ENCODE data around the gene SREK1.

SREK1 gene

DNA sequence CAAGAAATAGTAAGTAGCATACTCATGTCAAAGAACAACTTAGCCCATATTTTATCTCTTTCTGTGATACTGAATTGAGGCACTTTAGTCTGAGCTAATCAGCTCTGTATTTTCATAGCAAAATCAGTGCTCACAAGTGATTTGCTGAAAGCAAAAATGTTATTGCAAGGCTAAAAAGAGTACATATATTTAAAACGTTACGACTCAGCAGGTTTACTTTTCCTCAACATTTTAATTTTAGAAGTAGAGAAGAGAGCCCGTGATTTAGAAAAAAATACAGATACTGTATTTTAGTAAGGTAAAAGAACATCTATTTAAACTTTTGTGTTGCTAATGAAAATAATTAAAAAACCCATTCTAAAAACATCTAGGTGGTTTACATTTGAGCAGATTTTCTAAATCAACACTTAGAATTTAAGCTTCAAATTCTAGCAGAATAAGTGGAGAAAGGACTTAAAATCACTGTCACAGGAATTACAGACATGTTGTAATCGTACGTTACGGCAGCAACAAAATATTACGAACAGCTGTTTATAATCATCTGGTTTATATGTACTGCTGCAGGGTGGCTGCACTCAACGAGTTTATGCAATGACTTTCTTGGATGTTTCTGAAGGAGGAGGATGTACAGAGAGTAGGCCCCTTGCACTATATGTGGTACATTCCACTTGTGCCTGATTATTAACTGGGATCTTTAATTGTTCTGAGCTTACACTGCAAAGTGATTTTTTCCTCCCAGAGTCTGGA is 20.1 kb downstream of the SREK1 start:
- DNase-seq (ENCODE audit: low read depth in 2 of 2): no peak

DNA sequence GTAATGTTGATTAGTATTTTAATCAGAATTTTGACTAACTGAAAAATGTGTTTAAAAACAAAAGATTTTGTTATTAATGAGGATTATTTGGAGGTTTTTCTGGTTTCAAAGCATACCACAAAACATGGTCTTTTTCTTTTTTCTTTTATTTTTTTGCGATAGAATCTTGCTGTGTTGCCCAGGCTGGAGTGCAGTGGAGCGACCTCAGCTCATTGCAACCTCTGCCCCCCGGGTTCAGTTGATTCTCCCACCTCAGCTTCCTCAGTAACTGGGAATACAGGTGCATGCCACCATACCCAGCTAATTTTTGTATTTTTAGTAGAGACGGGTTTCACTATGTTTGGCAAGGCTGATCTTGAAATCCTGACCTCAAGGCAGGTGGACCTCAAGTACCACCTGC is 24.1 kb downstream of the SREK1 start:
- no peak for DNase-seq (ENCODE audit: low read depth in 2 of 2)

DNA sequence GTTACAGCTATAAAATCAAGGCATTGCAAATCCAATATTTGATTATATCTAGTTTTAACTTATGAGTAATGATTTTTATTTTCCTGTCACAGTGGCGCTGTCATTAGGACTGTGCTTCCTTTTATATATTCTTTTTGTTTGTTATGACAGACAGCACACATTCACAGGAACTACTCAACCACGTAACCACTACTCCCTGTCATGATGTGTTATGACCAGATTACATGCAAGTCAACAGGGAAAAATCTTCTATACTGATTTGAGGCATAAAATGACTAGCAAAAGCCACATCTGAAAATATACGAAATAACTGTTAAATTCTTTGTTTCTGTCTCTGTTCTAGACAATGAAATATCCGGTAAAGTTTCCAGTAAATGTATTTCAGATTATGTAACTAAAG is 25.4 kb downstream of the SREK1 start:
- no peak for DNase-seq (ENCODE audit: low read depth in 2 of 2)

DNA sequence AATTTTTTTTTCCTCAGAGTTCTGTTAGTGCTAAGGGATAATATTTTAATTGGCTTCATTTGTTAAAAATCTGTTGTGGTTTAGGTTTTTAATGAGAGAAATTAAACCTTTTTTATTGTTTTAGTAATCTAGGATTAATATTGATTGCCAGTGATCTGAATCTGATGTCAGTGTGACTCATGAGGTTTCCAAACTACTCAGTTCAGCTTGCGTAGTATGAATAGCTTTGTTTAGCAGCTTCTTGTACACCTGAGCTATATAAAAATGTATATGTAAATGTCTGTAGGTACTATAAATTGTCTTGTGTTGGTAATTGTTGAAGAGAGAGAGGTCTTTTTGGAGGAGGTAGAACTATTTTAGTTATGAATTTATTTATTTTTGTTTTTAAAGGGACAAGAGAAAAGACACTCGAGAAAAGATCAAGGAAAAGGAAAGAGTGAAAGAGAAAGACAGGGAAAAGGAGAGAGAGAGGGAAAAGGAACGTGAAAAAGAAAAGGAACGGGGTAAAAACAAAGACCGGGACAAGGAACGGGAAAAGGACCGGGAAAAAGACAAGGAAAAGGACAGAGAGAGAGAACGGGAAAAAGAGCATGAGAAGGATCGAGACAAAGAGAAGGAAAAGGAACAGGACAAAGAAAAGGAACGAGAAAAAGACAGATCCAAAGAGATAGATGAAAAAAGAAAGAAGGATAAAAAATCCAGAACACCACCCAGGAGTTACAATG is 26.3 kb downstream of the SREK1 start:
- no peak for DNase-seq (ENCODE audit: low read depth in 2 of 2)

DNA sequence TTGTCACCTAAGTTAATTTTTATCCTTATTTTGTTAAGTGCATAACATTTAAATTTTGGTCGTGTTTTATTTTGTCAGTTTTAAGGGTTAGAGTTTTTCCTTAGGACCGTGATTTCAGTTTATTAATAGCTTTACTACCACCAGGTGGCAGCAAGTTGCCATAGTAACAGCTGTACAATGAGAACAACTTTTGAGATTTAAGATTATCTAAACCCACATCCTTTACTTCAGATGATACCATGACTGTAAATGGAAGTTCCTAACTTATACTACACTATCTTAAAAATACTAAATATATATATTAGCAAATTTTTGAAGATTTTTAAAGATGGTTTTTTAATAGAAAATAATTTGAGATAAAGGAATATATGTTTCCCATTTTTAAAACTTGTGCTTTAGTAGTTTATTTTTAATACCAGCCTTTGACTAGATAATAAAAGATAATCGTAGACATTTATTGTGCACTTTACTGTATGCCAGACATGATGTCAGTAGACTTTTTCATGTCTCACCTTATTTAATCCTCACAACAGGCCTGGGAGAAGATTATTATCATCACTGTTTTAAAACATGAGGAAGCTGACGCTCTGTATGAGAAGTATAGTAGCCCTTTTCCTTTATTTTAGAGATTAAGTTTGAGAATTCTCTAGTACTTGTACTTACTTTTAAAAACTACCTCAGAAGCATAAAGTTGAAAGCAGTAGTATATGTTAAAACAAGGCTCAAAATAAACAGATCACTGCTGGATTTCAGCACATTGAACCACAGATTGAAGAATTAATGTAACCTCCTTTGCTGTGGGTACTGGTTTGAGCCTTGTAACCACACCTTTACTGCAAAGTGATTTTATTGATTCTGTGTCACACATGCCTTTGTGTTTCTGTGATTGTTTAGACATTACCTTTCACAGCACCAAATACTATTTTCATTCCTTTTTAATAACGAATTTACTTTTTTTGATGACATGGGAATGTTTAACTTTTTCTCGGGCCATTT is 27.5 kb downstream of the SREK1 start:
- peak in 1 of 2 donors; percentile 6 for DNase-seq (ENCODE audit: low read depth in 2 of 2)

DNA sequence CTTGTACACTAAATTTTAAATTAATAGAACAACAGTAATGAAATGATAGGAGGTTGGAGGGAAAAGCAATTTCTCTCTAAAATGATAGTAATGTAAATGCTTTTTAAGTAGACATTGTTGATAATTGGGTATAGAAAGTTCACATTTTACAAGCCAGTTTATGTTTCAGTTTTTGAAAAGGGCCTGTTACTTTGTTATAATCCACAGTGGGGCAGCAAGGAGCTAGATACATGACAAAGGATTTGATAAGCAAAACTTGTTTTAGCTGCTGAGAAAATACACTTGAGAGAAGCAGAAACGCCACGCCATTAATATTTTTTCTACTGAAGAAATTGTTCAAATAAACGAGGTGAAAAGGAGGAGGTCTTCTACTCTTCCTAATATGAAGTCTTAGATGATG is 30.2 kb downstream of the SREK1 start:
- no peak for DNase-seq (ENCODE audit: low read depth in 2 of 2)

DNA sequence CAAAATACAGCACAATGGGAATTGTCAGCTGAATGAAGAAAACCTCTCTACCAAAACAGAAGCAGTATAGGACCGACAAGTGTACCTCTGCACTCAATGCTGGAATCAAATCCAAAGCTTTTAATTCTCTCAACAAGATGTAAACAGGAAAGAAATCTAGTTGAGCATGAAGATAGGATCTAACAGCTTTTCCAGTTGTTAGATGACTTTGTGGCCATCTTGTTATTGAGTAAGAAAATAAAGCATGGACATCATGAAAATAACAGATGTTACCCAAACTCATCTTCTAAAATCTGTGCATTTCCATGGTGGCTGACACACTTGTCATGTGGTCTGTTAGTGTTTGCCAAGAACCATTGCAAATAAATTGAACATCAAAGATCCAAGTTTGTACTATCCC is 34.7 kb downstream of the SREK1 start:
- DNase-seq (ENCODE audit: low read depth in 2 of 2): no peak

DNA sequence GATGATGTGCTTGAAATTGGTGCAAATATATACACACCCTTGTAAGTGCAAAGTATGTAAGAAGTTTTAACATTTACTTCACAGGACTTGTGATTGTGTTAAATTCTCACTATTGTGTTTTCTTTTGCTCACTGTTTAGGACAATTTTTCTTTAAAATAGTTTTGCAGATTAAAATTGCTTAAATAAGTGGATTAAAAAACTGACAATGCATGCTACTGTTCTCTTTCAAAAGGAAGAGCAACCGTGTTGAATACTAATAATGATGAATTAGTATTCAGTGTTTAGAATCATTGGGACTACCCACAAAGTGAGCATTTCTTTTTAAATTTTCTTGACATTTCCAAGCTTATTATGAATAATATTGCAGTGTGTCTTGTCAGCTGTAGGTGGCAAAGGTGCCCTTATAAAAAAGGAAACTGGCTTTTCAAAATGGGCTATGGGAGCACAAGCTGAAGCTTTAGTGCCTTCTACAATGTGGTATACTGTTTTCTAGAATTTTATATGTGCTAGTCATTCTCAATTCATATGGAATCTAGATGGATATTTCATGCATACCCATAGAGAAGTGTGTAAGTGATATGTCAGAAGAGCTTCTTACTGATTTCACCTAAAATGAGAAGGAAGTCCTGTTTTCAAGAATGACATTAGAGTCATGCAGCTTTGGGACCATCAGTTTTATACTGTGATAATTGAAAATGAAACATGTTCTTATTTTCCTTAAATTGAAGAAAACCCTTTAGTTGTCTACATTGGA is 35.4 kb downstream of the SREK1 start:
- DNase-seq (ENCODE audit: low read depth in 2 of 2): no peak

DNA sequence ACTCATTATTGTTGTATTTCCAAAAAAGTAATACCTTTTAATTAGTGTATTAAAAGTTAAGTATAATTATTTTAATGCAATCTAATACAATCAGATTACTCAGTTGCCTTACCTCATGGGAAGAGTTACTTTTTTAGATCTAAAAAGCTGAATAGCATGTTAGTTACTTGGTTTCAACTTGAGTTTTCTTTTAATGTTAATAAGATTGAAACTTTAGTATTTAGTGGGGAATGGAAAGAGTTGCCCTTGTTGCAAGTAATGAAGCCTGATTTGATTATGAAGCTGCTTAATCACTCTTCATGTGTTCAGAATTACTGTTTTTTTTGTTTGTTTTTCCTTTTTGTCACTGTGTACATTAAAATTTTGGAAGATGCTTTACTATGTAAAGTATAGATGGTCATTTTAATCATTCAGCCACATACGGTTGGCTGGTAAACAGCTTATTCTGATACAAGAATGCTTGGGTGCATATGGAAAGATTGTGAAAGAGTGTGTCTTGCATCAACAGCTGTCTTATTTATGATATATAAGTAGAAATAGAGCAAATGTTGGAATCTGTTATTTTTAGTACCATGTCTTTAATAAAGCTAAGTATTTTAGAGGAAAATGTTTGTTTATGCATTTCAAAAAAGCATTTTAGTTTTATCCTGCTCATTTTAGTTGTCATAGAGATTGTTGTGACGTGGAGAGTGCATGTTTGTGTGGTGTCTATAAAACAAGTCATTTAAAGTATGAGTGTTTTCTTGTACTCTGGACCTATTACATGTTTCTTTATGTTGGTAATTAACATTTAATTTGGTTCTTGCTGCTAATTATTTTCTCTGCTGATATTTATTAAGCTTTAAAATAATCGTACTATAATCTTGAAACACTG is 36.4 kb downstream of the SREK1 start:
- no peak for DNase-seq (ENCODE audit: low read depth in 2 of 2)

DNA sequence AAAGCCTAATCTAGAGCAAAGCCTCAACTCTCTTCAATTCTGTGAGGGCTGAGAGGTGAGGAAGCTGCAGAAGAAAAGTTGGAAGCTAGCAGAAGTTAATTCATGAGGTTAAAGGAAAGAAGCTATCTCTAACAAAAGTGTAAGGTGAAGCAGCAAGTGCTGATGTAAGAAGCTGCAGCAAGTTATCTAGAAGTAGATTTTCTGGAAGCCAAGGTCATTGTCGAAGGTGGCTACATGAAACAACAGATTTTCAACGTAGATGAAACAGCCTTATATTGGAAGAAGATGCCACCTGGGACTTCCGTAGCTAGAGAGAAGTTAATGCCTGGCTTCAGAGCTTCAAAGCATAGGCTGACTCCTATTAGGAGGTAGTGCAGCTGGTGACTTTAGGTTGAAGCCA is 42.0 kb downstream of the SREK1 start:
- DNase-seq (ENCODE audit: low read depth in 2 of 2): no peak

DNA sequence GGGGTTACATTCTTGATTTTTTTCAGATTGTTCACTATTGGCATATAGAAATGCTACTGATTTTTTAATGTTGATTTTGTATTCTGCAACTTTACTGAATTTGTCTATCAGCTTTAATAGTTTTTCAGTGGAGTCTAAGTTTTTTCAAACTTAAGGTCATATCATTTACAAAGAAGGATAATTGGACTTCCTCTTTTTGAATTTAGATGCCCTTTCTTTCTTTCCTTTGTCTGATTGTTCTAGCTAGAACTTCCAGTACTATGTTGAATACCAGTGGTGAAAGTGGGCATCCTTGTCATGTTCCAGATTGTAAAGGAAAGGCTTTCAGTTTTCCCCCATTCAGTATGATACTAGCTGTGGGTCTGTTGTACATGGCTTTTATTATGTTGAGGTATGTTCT is 49.3 kb downstream of the SREK1 start:
- DNase-seq (ENCODE audit: low read depth in 2 of 2): no peak

DNA sequence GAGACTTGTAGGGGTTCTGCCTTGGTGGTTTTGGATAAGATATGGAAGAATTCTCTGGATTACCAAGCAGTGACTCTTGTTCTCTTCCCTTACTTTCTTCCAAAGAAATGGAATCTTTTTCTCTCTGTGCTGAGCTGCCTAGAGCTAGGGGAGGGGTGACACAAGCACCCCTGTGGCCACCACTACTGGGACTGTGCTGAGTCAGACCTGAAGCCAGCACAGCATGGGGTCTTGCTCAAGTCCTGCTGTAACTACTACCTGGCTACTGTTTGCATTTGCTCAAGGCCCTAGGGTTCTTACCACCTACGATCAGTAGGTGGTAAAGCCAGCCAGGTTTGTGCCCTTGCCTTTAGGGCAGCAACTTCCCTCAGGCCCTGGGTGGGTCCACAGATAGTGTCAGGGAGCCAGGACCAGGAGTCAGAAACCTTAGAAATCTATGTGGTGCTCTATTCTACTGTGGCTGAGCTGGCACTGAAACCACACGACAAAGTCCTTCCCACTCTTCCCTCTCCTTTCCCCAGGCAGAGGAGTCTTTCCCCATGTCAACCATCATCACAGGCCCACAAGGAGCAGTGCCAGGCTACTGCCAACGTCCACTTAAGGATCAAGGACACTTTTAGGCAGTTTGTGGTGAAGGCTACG is 53.8 kb downstream of the SREK1 start:
- DNase-seq (ENCODE audit: low read depth in 2 of 2): no peak

DNA sequence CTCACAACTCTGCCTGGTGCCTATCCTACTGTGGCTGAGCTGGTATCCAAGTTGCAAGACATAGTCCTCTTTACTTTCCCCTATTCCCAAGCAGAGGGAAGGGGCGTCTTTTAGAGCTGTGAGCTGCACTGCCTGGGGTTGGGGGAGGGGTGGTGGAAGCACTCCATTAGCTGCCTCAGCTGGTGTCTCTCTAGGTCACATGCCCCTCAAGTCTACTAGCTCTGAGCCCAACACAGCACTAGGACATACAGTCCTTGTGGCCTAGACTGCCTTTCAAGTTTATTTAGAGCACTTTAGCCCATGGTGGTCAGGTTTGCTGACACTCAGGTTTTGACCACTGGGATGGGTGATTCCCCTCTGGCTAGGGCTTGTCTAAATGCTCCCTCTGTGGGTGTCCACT is 54.7 kb downstream of the SREK1 start:
- DNase-seq (ENCODE audit: low read depth in 2 of 2): no peak

DNA sequence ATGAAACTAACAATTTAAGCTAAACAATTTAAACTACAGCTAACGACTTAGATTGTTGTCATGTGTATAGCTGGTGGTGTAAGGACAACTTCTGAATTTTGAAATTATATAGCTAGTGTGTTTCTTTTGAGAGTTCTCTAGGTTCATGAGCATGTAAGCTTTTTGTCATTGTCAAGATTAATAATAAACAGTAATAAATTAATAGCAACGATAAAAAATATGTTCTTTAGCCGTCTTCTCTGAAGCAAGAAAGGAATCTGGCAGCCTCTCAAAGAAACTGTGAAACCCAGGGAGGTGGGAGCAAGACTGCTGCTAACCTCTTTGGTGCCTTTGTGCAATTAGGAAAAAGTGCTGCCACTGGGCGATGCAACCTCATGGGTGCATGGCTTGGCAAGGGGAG is 59.4 kb downstream of the SREK1 start:
- DNase-seq (ENCODE audit: low read depth in 2 of 2): no peak

DNA sequence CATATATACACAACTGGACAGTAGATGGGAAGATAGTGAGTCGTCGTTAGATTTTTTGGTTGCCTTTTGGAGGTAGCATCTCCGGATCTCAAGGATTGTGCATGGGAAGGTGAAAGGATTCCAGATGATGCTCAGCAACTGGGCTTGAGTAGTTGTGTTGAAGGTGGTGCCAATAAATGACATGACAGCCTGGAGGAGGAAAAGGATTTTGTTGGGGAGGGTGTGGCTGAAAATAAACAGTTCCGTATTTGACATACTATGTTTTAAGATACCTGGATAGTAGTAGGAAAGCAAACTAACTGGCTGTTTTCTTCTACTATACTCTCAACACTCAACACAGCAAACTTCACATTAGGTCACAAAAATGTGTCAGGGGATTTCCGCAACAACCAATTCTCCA is 62.4 kb downstream of the SREK1 start:
- no peak for DNase-seq (ENCODE audit: low read depth in 2 of 2)

DNA sequence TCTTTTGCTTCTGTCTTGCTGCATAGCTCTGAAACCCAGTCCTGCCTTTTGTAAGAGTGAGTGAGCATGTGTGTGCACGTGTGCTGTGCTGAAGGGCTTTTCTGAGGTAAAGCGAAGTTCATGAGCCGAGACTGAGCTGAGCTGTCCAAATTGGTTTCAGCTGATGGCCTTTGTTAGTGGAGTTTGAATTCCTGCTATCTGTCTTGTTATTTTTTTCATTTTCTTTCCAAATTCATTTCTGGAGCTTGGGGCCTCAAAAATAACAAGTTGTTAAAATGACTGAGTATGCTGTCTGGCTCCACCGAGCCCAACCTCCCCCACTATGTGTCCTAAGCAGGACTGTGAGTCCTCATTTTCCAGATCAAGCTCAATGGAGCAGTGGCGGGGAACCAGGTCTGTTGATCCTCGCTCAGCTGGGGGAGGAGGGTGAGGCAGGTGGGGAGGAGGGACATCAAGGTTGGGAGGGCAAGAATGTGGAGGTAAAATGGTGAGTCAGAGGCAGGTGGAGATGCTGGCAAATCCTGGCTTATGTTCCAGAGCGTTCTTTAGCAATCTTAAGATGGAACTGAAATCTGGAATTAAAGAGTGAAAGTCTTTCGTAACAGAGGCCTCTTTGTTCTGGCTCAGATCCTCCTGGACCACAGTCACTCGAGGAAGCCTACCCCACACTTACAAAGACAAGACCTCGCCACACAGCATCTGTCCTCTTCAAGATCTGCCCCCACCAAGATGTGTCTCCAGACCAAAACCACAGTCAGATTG is 63.9 kb downstream of the SREK1 start:
- no peak for DNase-seq (ENCODE audit: low read depth in 2 of 2)

DNA sequence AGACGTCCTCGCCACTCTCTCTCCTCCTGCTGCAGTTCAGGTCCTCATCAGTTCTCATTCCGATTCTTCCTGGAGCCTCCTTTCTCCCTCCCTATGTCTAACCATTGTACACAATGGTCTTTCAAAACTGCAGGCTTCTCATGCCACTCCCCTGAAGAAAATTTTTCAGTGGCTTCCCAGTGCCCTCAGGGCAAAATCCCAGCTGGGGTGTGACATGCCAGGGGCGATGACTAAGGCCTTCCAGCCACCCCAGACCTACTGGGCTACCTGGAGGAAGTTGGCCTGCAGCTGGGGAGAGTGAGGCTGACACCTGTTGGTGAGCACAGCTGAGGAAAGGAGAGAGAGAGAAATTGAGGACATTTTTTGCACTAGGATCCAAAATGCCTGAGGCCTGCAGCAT is 65.2 kb downstream of the SREK1 start:
- DNase-seq (ENCODE audit: low read depth in 2 of 2): no peak

DNA sequence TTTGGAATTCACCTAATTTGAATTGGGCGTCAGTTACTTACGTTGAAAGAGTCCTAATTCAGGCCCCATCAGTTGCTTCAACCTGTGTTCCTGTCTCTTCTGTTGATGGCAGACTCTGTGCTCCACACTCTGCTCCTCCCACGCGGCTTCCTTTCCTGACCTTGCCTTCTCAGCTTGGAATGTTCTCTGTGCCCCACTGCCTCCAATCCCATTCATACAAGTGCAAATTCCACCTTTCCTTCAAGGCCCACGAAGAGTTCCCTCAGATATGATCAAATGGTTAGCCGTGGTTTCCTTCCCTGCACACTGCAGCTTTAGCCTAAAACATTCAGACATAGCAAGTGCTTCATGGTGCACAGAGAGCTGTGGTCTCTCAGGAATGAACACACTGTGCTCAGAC is 65.7 kb downstream of the SREK1 start:
- DNase-seq (ENCODE audit: low read depth in 2 of 2): no peak

DNA sequence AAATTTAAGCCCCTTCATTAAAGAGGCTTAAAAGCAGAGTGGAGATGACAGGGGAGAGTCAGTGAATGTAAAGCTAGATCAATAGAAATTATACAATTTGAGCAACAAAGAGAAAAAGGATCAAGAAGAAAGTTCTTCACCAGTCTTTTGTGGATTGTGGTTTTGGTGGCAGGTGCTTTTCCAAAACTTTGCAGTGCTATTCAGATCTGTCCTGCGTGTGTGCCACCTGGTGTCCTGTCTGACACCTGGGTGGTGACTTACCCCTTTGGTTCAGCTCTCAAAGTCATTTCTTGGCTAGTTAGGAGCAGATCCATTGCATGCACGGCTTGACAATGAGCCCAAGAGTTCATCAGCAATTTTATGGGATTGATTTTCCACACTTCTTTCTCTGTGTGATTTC is 69.4 kb downstream of the SREK1 start:
- no peak for DNase-seq (ENCODE audit: low read depth in 2 of 2)

Data from stimulated activated CD8-positive, alpha-beta memory T cell treated with anti-CD3 and anti-CD28 coated beads, Interleukin-15, amount 100 ng/mL, for 48 hours (primary cell).